ENCODE results near the gene HDGF. TPM values are rescaled to one million over a fixed set of nuclear protein-coding genes. Genes with fewer than 3 reads are reported as not detected.
A peak's percentile ranks its signal among the peaks of the same experiment; 100 is the strongest.

HDGF gene
- total and polyA plus RNA-seq, 9 of the 15 experiments (the other 6 are each of a cell fraction or from before 2014, with no cell fraction given), result 38.8 to 601 (median 400) TPM

DNA sequence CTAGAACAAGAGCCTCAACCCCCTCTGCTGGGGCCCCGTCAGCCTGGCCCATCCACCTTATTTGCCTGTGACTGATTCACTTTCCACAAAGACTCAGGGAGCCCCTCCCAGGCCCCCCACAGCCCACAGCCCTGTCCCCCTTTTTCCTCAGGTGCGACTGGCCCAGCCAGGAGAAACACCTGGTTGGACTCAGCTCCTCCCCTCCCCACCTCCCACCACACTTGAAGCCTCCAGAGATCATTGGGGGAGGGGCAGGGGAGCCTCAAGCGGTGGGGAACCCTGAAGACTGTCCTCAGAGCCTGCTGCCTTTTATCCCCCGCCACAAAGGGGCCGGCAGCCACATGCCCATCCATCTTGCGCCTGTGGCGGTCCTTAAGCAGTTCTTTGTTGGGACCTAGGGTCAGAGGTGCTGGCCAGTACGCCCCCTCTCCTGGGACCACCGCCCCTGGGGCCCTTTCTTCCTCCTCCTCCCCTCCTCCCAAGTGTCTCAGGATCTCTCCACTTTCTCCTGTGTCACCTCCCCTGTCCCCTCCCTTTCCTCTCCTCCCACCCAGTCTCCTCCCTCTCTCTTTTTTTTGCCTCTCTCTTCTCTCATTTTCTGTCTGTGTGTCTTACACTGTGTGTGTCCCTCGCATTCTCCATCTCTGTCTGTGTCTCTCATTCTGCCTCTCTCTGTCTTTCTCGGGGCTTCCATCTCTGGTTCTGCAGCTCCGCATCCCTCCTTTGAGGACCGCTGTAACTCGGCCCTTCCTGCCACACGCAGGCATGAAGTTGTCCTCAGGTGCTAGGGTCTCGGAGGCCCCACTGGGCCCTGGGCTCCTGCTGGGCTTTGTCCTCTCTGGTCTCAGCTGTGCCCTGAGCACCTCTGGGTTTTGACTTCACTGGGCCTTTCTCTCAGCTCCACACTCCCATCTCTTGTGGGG is 58.3 kb downstream of the HDGF start (continued):
- no peak for TF ChIP-seq TFAM (CRISPR knock-in tag; conservative IDR thresholded peaks at IDR 0.05)
- TF ChIP-seq SMARCB1 (IDR thresholded peaks at IDR 0.05; ENCODE audit: insufficient read length, low read depth), result no peak
- no peak for TF ChIP-seq CBFB (CRISPR knock-in tag; IDR thresholded peaks at IDR 0.05)
- TF ChIP-seq ATF1 (CRISPR knock-in tag; IDR thresholded peaks at IDR 0.05), result no peak
- TF ChIP-seq ATF1 (tag; IDR thresholded peaks at IDR 0.05), result no peak
- TF ChIP-seq CREBBP (IDR thresholded peaks at IDR 0.05; ENCODE audit: low read depth, low read length), result no peak
- TF ChIP-seq FOXJ3 (CRISPR knock-in tag; IDR thresholded peaks at IDR 0.05), result no peak
- no peak for TF ChIP-seq NCOA2 (IDR thresholded peaks at IDR 0.05; ENCODE audit: partially characterized antibody in 2 of 2)
- TF ChIP-seq, protein P1, sequence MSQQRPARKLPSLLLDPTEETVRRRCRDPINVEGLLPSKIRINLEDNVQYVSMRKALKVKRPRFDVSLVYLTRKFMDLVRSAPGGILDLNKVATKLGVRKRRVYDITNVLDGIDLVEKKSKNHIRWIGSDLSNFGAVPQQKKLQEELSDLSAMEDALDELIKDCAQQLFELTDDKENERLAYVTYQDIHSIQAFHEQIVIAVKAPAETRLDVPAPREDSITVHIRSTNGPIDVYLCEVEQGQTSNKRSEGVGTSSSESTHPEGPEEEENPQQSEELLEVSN (IDR thresholded peaks at IDR 0.05; ENCODE audit: borderline replicate concordance in 1 of 2, extremely low read depth in 1 of 2, insufficient read depth in 1 of 2, insufficient read length in 1 of 2, low read depth in 1 of 2, low read length in 1 of 2, poor library complexity in 1 of 2, severe bottlenecking in 1 of 2), result peak in 1 of 2 experiments; percentile 55
- TF ChIP-seq PHB2 (IDR thresholded peaks at IDR 0.05; ENCODE audit: low read depth), result no peak
- no peak for TF ChIP-seq YBX1 (IDR thresholded peaks at IDR 0.05)
- TF ChIP-seq ASH1L (IDR thresholded peaks at IDR 0.05; ENCODE audit: borderline replicate concordance, low read depth, partially characterized antibody), result no peak
- TF ChIP-seq KLF6 (CRISPR knock-in tag; IDR thresholded peaks at IDR 0.05; ENCODE audit: borderline replicate concordance), result no peak
- TF ChIP-seq SUPT5H (IDR thresholded peaks at IDR 0.05), result peak; percentile 74; the same call in 1 of the 2 replicates
- TF ChIP-seq TAF7 (tag; IDR thresholded peaks at IDR 0.05), result no peak
- no peak for TF ChIP-seq DNMT1 (IDR thresholded peaks at IDR 0.05)
- TF ChIP-seq ZNF551 (CRISPR knock-in tag; IDR thresholded peaks at IDR 0.05), result no peak
- peak; percentile 42; the same call in 1 of the 2 replicates for TF ChIP-seq CHD2 (IDR thresholded peaks at IDR 0.05; ENCODE audit: low read depth, low read length)
- TF ChIP-seq EWSR1 (IDR thresholded peaks at IDR 0.05; ENCODE audit: borderline replicate concordance, low read depth, partially characterized antibody), result no peak
- TF ChIP-seq ELF4 (CRISPR knock-in tag; IDR thresholded peaks at IDR 0.05), result 0 out of 2 replicates have a peak, but pooled peaks have one; percentile 71
- TF ChIP-seq KLF13 (tag; IDR thresholded peaks at IDR 0.05; ENCODE audit: borderline replicate concordance, low read depth), result no peak
- TF ChIP-seq ZFX (CRISPR knock-in tag; IDR thresholded peaks at IDR 0.05), result no peak
- TF ChIP-seq NFXL1 (CRISPR knock-in tag; IDR thresholded peaks at IDR 0.05), result no peak
- TF ChIP-seq SMARCA5 (IDR thresholded peaks at IDR 0.05), result no peak
- peak; percentile 37 for TF ChIP-seq ARHGAP35 (IDR thresholded peaks at IDR 0.05; ENCODE audit: partially characterized antibody)
- no peak for TF ChIP-seq ZNF140 (CRISPR knock-in tag; IDR thresholded peaks at IDR 0.05)
- no peak for TF ChIP-seq POLR2AphosphoS5 (IDR thresholded peaks at IDR 0.05; ENCODE audit: control insufficient read depth, insufficient read depth, low read depth, low read length)
- no peak for TF ChIP-seq GTF2A2 (tag; IDR thresholded peaks at IDR 0.05)
- peak; percentile 88 for TF ChIP-seq MIER1 (IDR thresholded peaks at IDR 0.05; ENCODE audit: low read depth)

Data from K562 (cell line).